Central memory CD8-positive, alpha-beta T cell (primary cell): Measurements from ENCODE around the gene RAB39A.
A peak's percentile ranks its signal among the peaks of the same experiment; 100 is the strongest.

Experiments used
- ATAC-seq: fragments of 150-1000 bp; cut with Tn5 transposase; replicated peaks from 2 replicates; pipeline ENCODE4 v1.10.0; 2022; ENCODE audit warnings: mild to moderate bottlenecking, moderate FRiP score, moderate number of reproducible peaks; ENCODE audit not compliant: poor library complexity, severe bottlenecking; ENCODE audit errors: extremely low read depth
- DNase-seq, 2 donors: peaks; one replicate each; pipeline ENCODE4 v3.0.0; 2021; ENCODE audit warnings: low spot score in 2 of 2
- H3K27ac Mint-ChIP-seq: one replicate; pipeline ENCODE4 v1.8.0; 2022; ENCODE audit warnings: low read depth, mild to moderate bottlenecking, moderate library complexity, mixed read lengths
- H3K27me3 Mint-ChIP-seq: one replicate; pipeline ENCODE4 v1.8.0; 2022; ENCODE audit warnings: mixed read lengths
- H3K36me3 Mint-ChIP-seq: one replicate; pipeline ENCODE4 v1.8.0; 2022; ENCODE audit warnings: mild to moderate bottlenecking, moderate library complexity, mixed read lengths; ENCODE audit not compliant: insufficient read depth
- H3K4me1 Mint-ChIP-seq: one replicate; pipeline ENCODE4 v1.8.0; 2022; ENCODE audit warnings: mixed read lengths
- H3K4me3 Mint-ChIP-seq: one replicate; pipeline ENCODE4 v1.8.0; 2022; ENCODE audit warnings: mild to moderate bottlenecking, moderate library complexity, mixed read lengths
- H3K9me3 Mint-ChIP-seq: one replicate; pipeline ENCODE4 v1.8.0; 2022; ENCODE audit warnings: mixed read lengths

The RAB39A gene

GRCh38 chr11:107970049-107970448, 41.8 kb downstream of the RAB39A start:
- Mint-ChIP-seq H3K36me3 (peaks cover under 1% of the 10 kb centered on the region), H3K4me3 (no peak overlapping the region), H3K27ac (no peak overlapping the region), H3K4me1 (no peaks in the 10 kb centered on the region), H3K9me3 (no peaks in the 10 kb centered on the region), H3K27me3 (peaks cover 13% of the 10 kb centered on the region)
- ATAC-seq (no peak), DNase-seq (no peak)

- H3K27me3 Mint-ChIP-seq: peaks cover 13% of the 10 kb centered on the region
- no peak overlapping the region for H3K4me3 Mint-ChIP-seq
- H3K36me3 Mint-ChIP-seq: peaks cover 1% of the 10 kb centered on the region
- H3K9me3 Mint-ChIP-seq: no peaks in the 10 kb centered on the region
- ATAC-seq (no peak), DNase-seq (no peak)
- H3K4me1 Mint-ChIP-seq: no peaks in the 10 kb centered on the region
- H3K27ac Mint-ChIP-seq: no peak overlapping the region
Observed at GRCh38 chr11:107973641-107974040, 45.4 kb downstream of the RAB39A start.

- ATAC-seq: no peak
Observed at GRCh38 chr11:107988397-107989158, 60.3 kb downstream of the RAB39A start.

GRCh38 chr11:107991868-107992414, 63.7 kb downstream of the RAB39A start:
- H3K4me3 Mint-ChIP-seq: no peak overlapping the region
- ATAC-seq (no peak), DNase-seq (no peak)
- H3K36me3 Mint-ChIP-seq: peaks cover 2% of the 10 kb centered on the region
- no peaks in the 10 kb centered on the region for H3K9me3 Mint-ChIP-seq
- no peaks in the 10 kb centered on the region for H3K4me1 Mint-ChIP-seq
- peaks cover 42% of the 10 kb centered on the region for H3K27me3 Mint-ChIP-seq
- no peak overlapping the region for H3K27ac Mint-ChIP-seq

More at GRCh38 chr11:107988397-107989158, 60.3 kb downstream of the RAB39A start:
- Mint-ChIP-seq H3K27ac (no peak overlapping the region), H3K9me3 (no peaks in the 10 kb centered on the region), H3K36me3 (peaks cover 2% of the 10 kb centered on the region), H3K27me3 (peaks cover 27% of the 10 kb centered on the region), H3K4me1 (no peaks in the 10 kb centered on the region), H3K4me3 (no peak overlapping the region)
- DNase-seq: no peak

GRCh38 chr11:107996006-107996776, 67.9 kb downstream of the RAB39A start:
- Mint-ChIP-seq H3K4me1 (no peaks in the 10 kb centered on the region), H3K27me3 (peaks cover 60% of the 10 kb centered on the region), H3K36me3 (no peaks in the 10 kb centered on the region), H3K9me3 (no peaks in the 10 kb centered on the region), H3K4me3 (no peak overlapping the region), H3K27ac (no peak overlapping the region)
- ATAC-seq: no peak
- no peak for DNase-seq

GRCh38 chr11:107998761-107999160, 70.5 kb downstream of the RAB39A start:
- DNase-seq (no peak), ATAC-seq (no peak)
- Mint-ChIP-seq H3K9me3 (no peaks in the 10 kb centered on the region), H3K27ac (no peak overlapping the region), H3K27me3 (peaks cover 34% of the 10 kb centered on the region), H3K36me3 (no peaks in the 10 kb centered on the region), H3K4me1 (no peaks in the 10 kb centered on the region), H3K4me3 (no peak overlapping the region)

GRCh38 chr11:107999759-108000455, 71.7 kb downstream of the RAB39A start:
- no peaks in the 10 kb centered on the region for H3K36me3 Mint-ChIP-seq
- H3K9me3 Mint-ChIP-seq: no peaks in the 10 kb centered on the region
- no peak overlapping the region for H3K4me3 Mint-ChIP-seq
- H3K27ac Mint-ChIP-seq: no peak overlapping the region
- H3K4me1 Mint-ChIP-seq: no peaks in the 10 kb centered on the region
- ATAC-seq (peak; percentile 75), DNase-seq (no peak)
- H3K27me3 Mint-ChIP-seq: peaks cover 34% of the 10 kb centered on the region

GRCh38 chr11:108002476-108002875, 74.2 kb downstream of the RAB39A start:
- no peak overlapping the region for H3K4me3 Mint-ChIP-seq
- no peak for ATAC-seq
- no peak overlapping the region for H3K27ac Mint-ChIP-seq

GRCh38 chr11:108003623-108004022, 75.4 kb downstream of the RAB39A start:
- H3K27ac Mint-ChIP-seq: no peak overlapping the region
- H3K4me3 Mint-ChIP-seq: no peak overlapping the region
- DNase-seq: no peak
- H3K9me3 Mint-ChIP-seq: no peaks in the 10 kb centered on the region
- H3K36me3 Mint-ChIP-seq: peaks cover 3% of the 10 kb centered on the region
- H3K27me3 Mint-ChIP-seq: peaks cover 8% of the 10 kb centered on the region
- ATAC-seq: no peak
- H3K4me1 Mint-ChIP-seq: peaks cover 7% of the 10 kb centered on the region

More at GRCh38 chr11:108002476-108002875, 74.2 kb downstream of the RAB39A start:
- DNase-seq: no peak
- H3K4me1 Mint-ChIP-seq: no peaks in the 10 kb centered on the region
- no peaks in the 10 kb centered on the region for H3K9me3 Mint-ChIP-seq
- no peaks in the 10 kb centered on the region for H3K36me3 Mint-ChIP-seq
- peaks cover 16% of the 10 kb centered on the region for H3K27me3 Mint-ChIP-seq

GRCh38 chr11:108007819-108008218, 79.6 kb downstream of the RAB39A start:
- peaks cover 16% of the 10 kb centered on the region for H3K36me3 Mint-ChIP-seq
- no peaks in the 10 kb centered on the region for H3K9me3 Mint-ChIP-seq
- H3K27ac Mint-ChIP-seq: no peak overlapping the region
- peaks cover 19% of the 10 kb centered on the region for H3K4me1 Mint-ChIP-seq
- H3K4me3 Mint-ChIP-seq: peak overlapping the region; percentile 98
- no peaks in the 10 kb centered on the region for H3K27me3 Mint-ChIP-seq
- ATAC-seq: no peak
- DNase-seq: no peak

- peak; percentile 85 to 86 for DNase-seq
- no peaks in the 10 kb centered on the region for H3K9me3 Mint-ChIP-seq
- peak within 1 kb of the TSS; percentile 99 for H3K27ac Mint-ChIP-seq
- peaks cover 16% of the 10 kb centered on the region for H3K36me3 Mint-ChIP-seq
- no peaks in the 10 kb centered on the region for H3K27me3 Mint-ChIP-seq
- peaks cover 19% of the 10 kb centered on the region for H3K4me1 Mint-ChIP-seq
- peak within 1 kb of the TSS; percentile 98 for H3K4me3 Mint-ChIP-seq
- peak; percentile 87 for ATAC-seq
Observed at GRCh38 chr11:108008656-108009496, 80.6 kb downstream of the RAB39A start, which contains the start of gene CUL5. Gene CUL5, plus strand, starts transcription at chr11:108008898. Its CDS starts 451 bp downstream, at chr11:108009349.
